A549 treated with AZD9567 at 1 μM for 4 hours (cell line): ENCODE results near the gene DDX50. TPM values are rescaled to one million over a fixed set of nuclear protein-coding genes. Genes with fewer than 3 reads are reported as not detected.

ENCODE experiments used
- total RNA-seq: library from RNA; stranded (reverse); fragments of 200-300 nt; extraction: Qiagen RNA extraction; gene quantifications from 5 replicates; pipeline ENCODE4 v1.2.3, GENCODE V29; 2022; ENCODE audit not compliant: insufficient read depth

The DDX50 gene
- total RNA-seq = 34.7 to 46.2 TPM (median 36.8 TPM) in 5 replicates

GRCh38 chr10:68901105-68901927 lies at the start of gene DDX50:
Gene DDX50, plus strand, starts transcription at chr10:68901315. Its CDS starts 70 bp downstream, at chr10:68901385.

GRCh38 chr10:68955832-68956532 lies 54.9 kb downstream of the DDX50 start, which contains the start of gene DDX21:
Gene DDX21, plus strand, starts transcription at chr10:68956170. Its CDS starts 56 bp downstream, at chr10:68956226.

GRCh38 chr10:68988530-68989316 lies 87.6 kb downstream of the DDX50 start, which contains the start of gene KIFBP:
Gene KIFBP, plus strand, starts transcription at chr10:68988803. Its CDS starts 30 bp downstream, at chr10:68988833.

Other genes starting within 250 kb of the DDX50 start
- gene CCAR1, start 180.1 kb upstream of the DDX50 start, total RNA-seq = 60.0 to 66.4 TPM (median 63.3 TPM) in 5 replicates
- 0.73 to 1.7 TPM (median 0.89 TPM) in 5 replicates for gene STOX1, start 73.8 kb upstream of the DDX50 start, total RNA-seq
- 120 to 164 TPM (median 134 TPM) in 5 replicates for gene DDX21, start 54.9 kb downstream of the DDX50 start, total RNA-seq
- gene KIFBP, start 87.5 kb downstream of the DDX50 start, total RNA-seq = 38.3 to 63.2 TPM (median 45.9 TPM) in 5 replicates
- gene SRGN, start 186.8 kb downstream of the DDX50 start, total RNA-seq = 72.7 to 133 TPM (median 79.4 TPM) in 5 replicates
- 49.1 to 89.2 TPM (median 51.6 TPM) in 5 replicates for gene VPS26A, start 222.9 kb downstream of the DDX50 start, total RNA-seq